ENCODE data around the gene FAIM2. TPM values are rescaled to one million over a fixed set of nuclear protein-coding genes. Genes with fewer than 3 reads are reported as not detected.

FAIM2 gene
- total and polyA plus RNA-seq, 9 of the 15 experiments (the other 6 are each of a cell fraction or from before 2014, with no cell fraction given), result 0.01 to 0.10 TPM; not detected in 7

GRCh38 chr12:49889361-49890095 is 14.2 kb downstream of the FAIM2 start:
- Histone ChIP-seq H3K4me3 (no peak overlapping the region), H3K36me3 (ENCODE audit: control insufficient read depth, insufficient read depth, low read length) (no peaks in the 10 kb centered on the region), H3K27ac (ENCODE audit: extremely low read depth, low read depth, low read length) (no peak overlapping the region), H3K9me3 (replicated peaks; ENCODE audit: control insufficient read depth, insufficient read depth, low read depth, low read length) (no peaks in the 10 kb centered on the region), H4K20me1 (replicated peaks; ENCODE audit: control insufficient read depth, insufficient read depth, low read length) (peaks cover 21% of the 10 kb centered on the region), H3K79me2 (ENCODE audit: control insufficient read depth, insufficient read depth, low read length) (no peaks in the 10 kb centered on the region), H3K4me1 (replicated peaks in 1 of 2; ENCODE audit: control insufficient read depth in 2 of 2, insufficient read depth in 2 of 2, low read length in 2 of 2) (peaks cover 11 to 37% of the 10 kb centered on the region in 2 experiments; a peak in 4 of 5 replicates), H3K27me3 (ENCODE audit: control insufficient read depth in 2 of 2, insufficient read depth in 2 of 2, low read length in 2 of 2) (peaks cover 30 to 41% of the 10 kb centered on the region in 2 experiments), H2AFZ (ENCODE audit: low read depth, low read length) (no peak overlapping the region), H3K4me2 (ENCODE audit: insufficient read depth, low read length) (no peak overlapping the region), H3K9ac (ENCODE audit: insufficient read depth in 1 of 2, low read depth in 2 of 2, low read length in 2 of 2) (peak overlapping the region in 1 of 2 experiments; percentile 56; a peak in 1 of 4 replicates), H3K9me1 (ENCODE audit: control insufficient read depth, insufficient read depth, low read length) (no peaks in the 10 kb centered on the region)
- WGBS (ENCODE audit: insufficient coverage, low coverage, missing lambda C conversion rate), result 24% methylated on average over 10 of the region's 10 CpGs
- in situ Hi-C loops (cut with MboI) (no loop called here), intact Hi-C loops (cut with micrococcal nuclease) (no loop called here)
- BruUV-seq (replicated peaks), result no TSS peak
- ATAC-seq (no peak), DNase-seq (ENCODE audit: extremely low read depth in 1 of 4, low spot score in 3 of 4) (no peak), FAIRE-seq (no peak)
- POLR2A ChIA-PET, result interaction anchor here (0.6 to 1.0 kb wide), 4 partner anchors 53 to 288 kb away, joined by 3 to 5 read pairs (median 3); no protein-coding TSS in a partner anchor
- CTCF ChIA-PET (ENCODE audit: low intra/inter-chr PET ratio), result no interaction called here
- TF ChIP-seq AFF4 (CRISPR knock-in tag; IDR thresholded peaks at IDR 0.05) (no peak), NELFE (IDR thresholded peaks at IDR 0.05; ENCODE audit: insufficient read depth, insufficient read length) (no peak), KAT7 (CRISPR knock-in tag; IDR thresholded peaks at IDR 0.05; ENCODE audit: borderline replicate concordance) (no peak), C11orf30 (IDR thresholded peaks at IDR 0.05; ENCODE audit: low read depth) (no peak), NR3C1 (CRISPR knock-in tag; IDR thresholded peaks at IDR 0.05) (no peak), CREB1 (IDR thresholded peaks at IDR 0.05) (no peak), CREB1 (CRISPR knock-in tag; IDR thresholded peaks at IDR 0.05) (no peak), ID3 (CRISPR knock-in tag; IDR thresholded peaks at IDR 0.05) (no peak), ID3 (tag; IDR thresholded peaks at IDR 0.05) (no peak), PURB (CRISPR knock-in tag; IDR thresholded peaks at IDR 0.05; ENCODE audit: low read depth) (no peak), NFIC (IDR thresholded peaks at IDR 0.05) (no peak), PTTG1 (tag; IDR thresholded peaks at IDR 0.05; ENCODE audit: low read depth) (no peak), SMAD1 (IDR thresholded peaks at IDR 0.05; ENCODE audit: low read depth, low read length, partially characterized antibody) (no peak), MYBL2 (IDR thresholded peaks at IDR 0.05; ENCODE audit: low read depth) (no peak), MYBL2 (CRISPR knock-in tag; IDR thresholded peaks at IDR 0.05; ENCODE audit: borderline replicate concordance) (no peak), ZNF551 (CRISPR knock-in tag; IDR thresholded peaks at IDR 0.05) (no peak), CTBP1 (IDR thresholded peaks at IDR 0.05; ENCODE audit: borderline replicate concordance) (no peak), IRF1 (CRISPR knock-in tag; IDR thresholded peaks at IDR 0.05; ENCODE audit: borderline replicate concordance) (no peak)
